H1 (cell line): ENCODE results near the gene PRKRIP1. TPM values are rescaled to one million over a fixed set of nuclear protein-coding genes. Genes with fewer than 3 reads are reported as not detected.
"Not testable (repeated sequence)": the region's sequence is repeated elsewhere in the genome, so short reads cannot be mapped to it uniquely, and the experiment has no call there.

Experiments used
- CTCF ChIA-PET: fragments of 300-600 bp; sonication (Branson Sonifier 250); formaldehyde crosslinking; loops from one replicate; lab custom pipeline; 2021; ENCODE audit not compliant: partially characterized antibody; lab: Charles Lee
- POLR2A ChIA-PET: fragments of 300-600 bp; sonication (Branson Sonifier 250); formaldehyde crosslinking; loops from one replicate; lab custom pipeline; 2021; ENCODE audit warnings: inconsistent platforms; ENCODE audit not compliant: partially characterized antibody; lab: Charles Lee
- DNase-seq, 2 experiments: peaks; one replicate each; pipeline versions ENCODE4 v3.0.0 to v3.0.0-alpha.2; 2010 to 2022; ENCODE audit warnings: low spot score in 2 of 2, low read depth in 1 of 2, mixed read lengths in 1 of 2
- FAIRE-seq: peaks from 2 replicates; lab custom pipeline; 2011; peaks lifted over from hg19 to GRCh38; lab: Jason Lieb, UNC
- H2AFZ ChIP-seq: 2 replicates; pipeline ENCODE4 v1.8.1; 2012; ENCODE audit warnings: low read length, inconsistent platforms
- H2AK5ac ChIP-seq: 2 replicates; pipeline ENCODE4 v1.6.1; 2013; ENCODE audit warnings: low read depth, low read length
- H2BK120ac ChIP-seq: replicated peaks from 2 replicates; pipeline ENCODE3; 2013; ENCODE audit warnings: low read depth, low read length, inconsistent platforms
- H2BK12ac ChIP-seq: 2 replicates; pipeline ENCODE4 v1.6.1; 2013; ENCODE audit warnings: low read depth, low read length
- H2BK15ac ChIP-seq: 2 replicates; pipeline ENCODE4 v1.6.1; 2013; ENCODE audit warnings: low read length
- H2BK20ac ChIP-seq: 2 replicates; pipeline ENCODE4 v1.6.1; 2013; ENCODE audit warnings: low read length
- H2BK5ac ChIP-seq: 2 replicates; pipeline ENCODE4 v1.6.1; 2013; ENCODE audit warnings: low read depth, low read length
- H3K14ac ChIP-seq: 2 replicates; pipeline ENCODE4 v1.6.1; 2013; ENCODE audit warnings: inconsistent platforms; ENCODE audit not compliant: insufficient read length
- H3K18ac ChIP-seq: 2 replicates; pipeline ENCODE4 v1.6.1; 2013; ENCODE audit warnings: low read length; ENCODE audit errors: extremely low read depth
- H3K23ac ChIP-seq: 2 replicates; pipeline ENCODE4 v1.6.1; 2013; ENCODE audit warnings: inconsistent platforms; ENCODE audit not compliant: insufficient read length
- H3K23me2 ChIP-seq: 2 replicates; pipeline ENCODE4 v1.6.1; 2013; ENCODE audit warnings: low read depth, low read length
- H3K27ac ChIP-seq: 2 replicates; pipeline ENCODE4 v1.6.1; 2011; ENCODE audit warnings: low read depth, low read length, inconsistent platforms
- H3K27me3 ChIP-seq, 4 experiments: replicated peaks in 1 of 4; 1 replicate in 1 of 4; 2 replicates in 3 of 4; pipeline versions ENCODE4 v1.6.1 to v1.8.1; 2011 to 2013; ENCODE audit warnings: low read length in 3 of 4, mild to moderate bottlenecking in 3 of 4, inconsistent platforms in 2 of 4, mixed read lengths in 2 of 4, moderate library complexity in 1 of 4; ENCODE audit not compliant: control insufficient read depth in 3 of 4, insufficient read depth in 3 of 4; ENCODE audit errors: extremely low read depth in 1 of 4
- H3K36me3 ChIP-seq, 4 experiments: 2 replicates each; pipeline versions ENCODE4 v1.6.1 to v1.8.1; 2011 to 2013; ENCODE audit warnings: mild to moderate bottlenecking in 4 of 4, low read length in 3 of 4, moderate library complexity in 2 of 4, control low read depth in 1 of 4, inconsistent platforms in 1 of 4; ENCODE audit not compliant: insufficient read depth in 4 of 4, control insufficient read depth in 2 of 4
- H3K4ac ChIP-seq: replicated peaks from 2 replicates; pipeline ENCODE3; 2013; ENCODE audit warnings: low read length, low read depth, mixed read lengths, inconsistent platforms; ENCODE audit not compliant: insufficient read length
- H3K4me1 ChIP-seq, 4 experiments: replicated peaks in 1 of 4; 1 replicate in 1 of 4; 2 replicates in 3 of 4; pipeline versions ENCODE4 v1.6.1 to v1.8.1; 2011 to 2013; ENCODE audit warnings: low read length in 3 of 4, inconsistent platforms in 2 of 4, mixed read lengths in 1 of 4; ENCODE audit not compliant: insufficient read depth in 4 of 4, control insufficient read depth in 3 of 4
- H3K4me2 ChIP-seq, 2 experiments: 2 replicates each; pipeline versions ENCODE4 v1.6.1 to v1.8.1; 2011 to 2013; ENCODE audit warnings: low read depth in 2 of 2, low read length in 2 of 2, control low read depth in 1 of 2, inconsistent platforms in 1 of 2, mild to moderate bottlenecking in 1 of 2; ENCODE audit not compliant: insufficient read depth in 1 of 2
- H3K4me3 ChIP-seq, 4 experiments: fragments of 200-600, 300-600 bp in 1 of 4; sonication (generic), shearing (Covaris generic), sonication (Bioruptor Twin) in 1 of 4; 2 replicates each; pipeline versions ENCODE4 v1.5.1 to v1.8.1; 2011 to 2016; ENCODE audit warnings: low read length in 4 of 4, low read depth in 3 of 4, control low read depth in 2 of 4, inconsistent platforms in 2 of 4, mild to moderate bottlenecking in 2 of 4, mixed read lengths in 1 of 4, moderate library complexity in 1 of 4; ENCODE audit not compliant: insufficient read depth in 2 of 4; ENCODE audit errors: extremely low read depth in 1 of 4
- H3K56ac ChIP-seq: replicated peaks from 2 replicates; pipeline ENCODE3; 2013; ENCODE audit warnings: low read depth, mild to moderate bottlenecking, mixed read lengths, low read length, inconsistent platforms; ENCODE audit not compliant: insufficient read length
- H3K79me1 ChIP-seq: 2 replicates; pipeline ENCODE4 v1.6.1; 2013; ENCODE audit warnings: low read depth, low read length, control low read depth
- H3K79me2 ChIP-seq, 2 experiments: 2 replicates each; pipeline versions ENCODE4 v1.6.1 to v1.8.1; 2012 to 2013; ENCODE audit warnings: low read length in 2 of 2, mild to moderate bottlenecking in 2 of 2, inconsistent platforms in 1 of 2; ENCODE audit not compliant: insufficient read depth in 2 of 2, control insufficient read depth in 1 of 2
- H3K9ac ChIP-seq, 4 experiments: replicated peaks in 1 of 4; 1 replicate in 1 of 4; 2 replicates in 3 of 4; pipeline versions ENCODE4 v1.6.1 to v1.8.1; 2011 to 2013; ENCODE audit warnings: low read depth in 3 of 4, low read length in 3 of 4, control low read depth in 2 of 4, mild to moderate bottlenecking in 2 of 4, moderate library complexity in 2 of 4, inconsistent platforms in 1 of 4; ENCODE audit errors: extremely low read depth in 1 of 4
- H3K9me3 ChIP-seq, 2 experiments: 2 replicates each; pipeline versions ENCODE4 v1.6.1 to v1.8.1; 2012 to 2013; ENCODE audit warnings: mild to moderate bottlenecking in 2 of 2, moderate library complexity in 2 of 2, control low read depth in 1 of 2, inconsistent platforms in 1 of 2, low read depth in 1 of 2, low read length in 1 of 2, mixed read lengths in 1 of 2; ENCODE audit not compliant: insufficient read depth in 2 of 2
- H4K20me1 ChIP-seq, 2 experiments: replicated peaks in 1 of 2; 2 replicates each; pipeline versions ENCODE3 to v1.8.1; 2011 to 2013; ENCODE audit warnings: inconsistent platforms in 2 of 2, low read length in 2 of 2, mild to moderate bottlenecking in 1 of 2; ENCODE audit not compliant: insufficient read depth in 2 of 2, control insufficient read depth in 1 of 2
- H4K5ac ChIP-seq: 2 replicates; pipeline ENCODE4 v1.6.1; 2013; ENCODE audit warnings: low read length, low read depth, mixed read lengths, inconsistent platforms; ENCODE audit not compliant: insufficient read length
- H4K8ac ChIP-seq: 2 replicates; pipeline ENCODE4 v1.8.0; 2013; ENCODE audit warnings: mild to moderate bottlenecking, moderate library complexity, low read length, inconsistent platforms; ENCODE audit not compliant: insufficient read depth; ENCODE audit errors: extremely low read depth
- H4K91ac ChIP-seq: replicated peaks from 2 replicates; pipeline ENCODE3; 2013; ENCODE audit warnings: low read length, mixed read lengths, inconsistent platforms; ENCODE audit not compliant: insufficient read length
- WGBS, 2 experiments: shearing (Covaris generic) in 1 of 2; methylation state at CpG; one replicate each; pipeline versions ENCODE4 v1.1.6 to v1.1.7; 2013 to 2015; ENCODE audit warnings: low lambda C conversion rate in 2 of 2, mixed read lengths in 2 of 2, inconsistent platforms in 1 of 2, low coverage in 1 of 2, missing lambda C conversion rate in 1 of 2; ENCODE audit not compliant: insufficient replicate concordance in 2 of 2, insufficient coverage in 1 of 2, insufficient read length in 1 of 2; ENCODE audit errors: extremely low coverage in 1 of 2, missing lambda C conversion rate in 1 of 2; 5-methylcytosine and 5-hydroxymethylcytosine counted together
- microRNA-seq, 2 experiments: library from miRNA; unstranded; fragments of <30 nt; microRNA quantifications; one replicate each; pipeline versions ENCODE4 to v1.2.0, GENCODE V29; 2016 to 2020; ENCODE audit warnings: borderline microRNAs expressed in 2 of 2, borderline number of aligned reads in 2 of 2, borderline replicate concordance in 1 of 2
- polyA plus RNA-seq, 7 experiments: library from polyadenylated mRNA; depleted of rRNA in 3 of 7; stranded (reverse) in 5 of 7; unstranded in 2 of 7; fragments of >200 nt in 5 of 7; fragments of 200-250 nt in 2 of 7; gene quantifications; 1 replicate in 5 of 7; 2 replicates in 1 of 7; 4 replicates in 1 of 7; pipeline versions ENCODE4 v1.2.1 to v1.2.3, GENCODE V29; 2011 to 2013; ENCODE audit warnings: missing spikeins in 2 of 7, mixed read lengths in 2 of 7
- small RNA-seq: library from polyadenylated mRNA; stranded (forward); fragments of <200 nt; extraction: miRNeasy Mini kit (QIAGEN cat#:217004); gene quantifications from one replicate; pipeline ENCODE3, GENCODE V24; 2013; ENCODE audit not compliant: insufficient read depth
- total RNA-seq: library from RNA; stranded (reverse); fragmentation: NEBNext Ultra II Directional; extraction: Animal tissue kit (Norgen Biotek cat#: 25700); gene quantifications from 2 replicates; pipeline ENCODE4 v1.2.1, GENCODE V29; 2021

Gene PRKRIP1
- total and polyA plus RNA-seq, 2 of the 8 experiments (the other 6 are each of a cell fraction or from before 2014, with no cell fraction given) = 11.1 to 22.0 TPM

GRCh38 chr7:102474736-102475435 is 78.7 kb downstream of the PRKRIP1 start:
- H2AFZ ChIP-seq, H3K79me2 ChIP-seq, H3K14ac ChIP-seq, H3K27me3 ChIP-seq, H4K91ac ChIP-seq, H4K5ac ChIP-seq, H3K79me1 ChIP-seq, H3K4me2 ChIP-seq, H3K23ac ChIP-seq, H2BK20ac ChIP-seq, H2BK15ac ChIP-seq, H3K4me3 ChIP-seq, H3K23me2 ChIP-seq, H3K9ac ChIP-seq, CTCF ChIA-PET, H2BK5ac ChIP-seq, H3K4ac ChIP-seq, H3K56ac ChIP-seq, H2AK5ac ChIP-seq, H3K4me1 ChIP-seq, H4K8ac ChIP-seq, FAIRE-seq, H4K20me1 ChIP-seq, H2BK120ac ChIP-seq, H3K18ac ChIP-seq, POLR2A ChIA-PET, H3K27ac ChIP-seq, H3K9me3 ChIP-seq, H2BK12ac ChIP-seq: not testable (repeated sequence)
- H3K36me3 ChIP-seq = peaks cover 2 to 14% (median 8%) of the 10 kb centered on the region in 4 experiments; a peak in 5 of 8 replicates
- DNase-seq = peak in 1 of 2 experiments; percentile 27
- WGBS, 2 experiments = 97% methylated on average over 6 of the region's 19 CpGs; no CpG with 5 or more reads in 1 of the 2 experiments

Small RNA genes within 50 kb of the gene (microRNA-seq; reads per million reads assigned to microRNA genes)
- gene MIR4467 = 0.20 to 0.23 reads per million in 2 experiments
- 0.23 to 1.4 reads per million in 2 experiments for gene MIR5090
- gene MIR548O = 0 reads per million in 2 experiments

Small RNA genes within 50 kb of the gene (small RNA-seq; reads per million reads assigned to genes)
- gene AC091390.4 (not detected), gene MIR548O (not detected)

Other genes starting within 250 kb of the PRKRIP1 start
- gene SH2B2, start 109.5 kb upstream of the PRKRIP1 start, total RNA-seq = 17.5 and 18.7 TPM in 2 replicates
- gene SH2B2, start 109.5 kb upstream of the PRKRIP1 start, polyA plus RNA-seq (2011; rRNA removed) = 11.5 and 21.0 TPM in 2 replicates
- not detected in 2 replicates for gene SPDYE6, start 39.9 kb upstream of the PRKRIP1 start, total RNA-seq
- gene SPDYE6, start 39.9 kb upstream of the PRKRIP1 start, polyA plus RNA-seq (2011; rRNA removed) = not detected in 2 replicates
- gene ORAI2, start 37.2 kb downstream of the PRKRIP1 start, total RNA-seq = 20.7 and 22.9 TPM in 2 replicates
- 35.2 and 49.8 TPM in 2 replicates for gene ORAI2, start 37.2 kb downstream of the PRKRIP1 start, polyA plus RNA-seq (2011; rRNA removed)
- gene ALKBH4, start 68.5 kb downstream of the PRKRIP1 start, total RNA-seq = 16.6 and 17.7 TPM in 2 replicates
- gene ALKBH4, start 68.5 kb downstream of the PRKRIP1 start, polyA plus RNA-seq (2011; rRNA removed) = 10.2 and 14.2 TPM in 2 replicates
- 26.8 and 28.5 TPM in 2 replicates for gene LRWD1, start 68.6 kb downstream of the PRKRIP1 start, total RNA-seq
- gene LRWD1, start 68.6 kb downstream of the PRKRIP1 start, polyA plus RNA-seq (2011; rRNA removed) = 23.4 and 33.7 TPM in 2 replicates
- 54.1 TPM in 2 replicates for gene POLR2J, start 82.6 kb downstream of the PRKRIP1 start, total RNA-seq
- 109 and 113 TPM in 2 replicates for gene POLR2J, start 82.6 kb downstream of the PRKRIP1 start, polyA plus RNA-seq (2011; rRNA removed)
- 2.6 and 3.4 TPM in 2 replicates for gene RASA4B, start 121.4 kb downstream of the PRKRIP1 start, total RNA-seq
- gene RASA4B, start 121.4 kb downstream of the PRKRIP1 start, polyA plus RNA-seq (2011; rRNA removed) = 6.7 and 8.3 TPM in 2 replicates
- gene UPK3BL2, start 147.3 kb downstream of the PRKRIP1 start, total RNA-seq = 12.4 and 12.5 TPM in 2 replicates
- gene UPK3BL2, start 147.3 kb downstream of the PRKRIP1 start, polyA plus RNA-seq (2011; rRNA removed) = 18.3 and 22.6 TPM in 2 replicates
- gene SPDYE2, start 154.9 kb downstream of the PRKRIP1 start, total RNA-seq = not detected in 2 replicates
- not detected in 2 replicates for gene SPDYE2, start 154.9 kb downstream of the PRKRIP1 start, polyA plus RNA-seq (2011; rRNA removed)
- gene POLR2J3, start 176.2 kb downstream of the PRKRIP1 start, total RNA-seq = 19.3 and 24.6 TPM in 2 replicates
- 15.8 and 18.7 TPM in 2 replicates for gene POLR2J3, start 176.2 kb downstream of the PRKRIP1 start, polyA plus RNA-seq (2011; rRNA removed)
- gene RASA4, start 220.4 kb downstream of the PRKRIP1 start, total RNA-seq = 19.6 and 25.1 TPM in 2 replicates
- 23.4 and 37.0 TPM in 2 replicates for gene RASA4, start 220.4 kb downstream of the PRKRIP1 start, polyA plus RNA-seq (2011; rRNA removed)
- gene UPK3BL1, start 246.4 kb downstream of the PRKRIP1 start, total RNA-seq = 5.9 and 6.4 TPM in 2 replicates
- 16.1 and 31.7 TPM in 2 replicates for gene UPK3BL1, start 246.4 kb downstream of the PRKRIP1 start, polyA plus RNA-seq (2011; rRNA removed)